ENCODE measurements around the gene PPM1H. TPM values are rescaled to one million over a fixed set of nuclear protein-coding genes. Genes with fewer than 3 reads are reported as not detected.
A peak's percentile ranks its signal among the peaks of the same experiment; 100 is the strongest.

Gene PPM1H
- total RNA-seq, 1 donor = 13.4 TPM

DNA sequence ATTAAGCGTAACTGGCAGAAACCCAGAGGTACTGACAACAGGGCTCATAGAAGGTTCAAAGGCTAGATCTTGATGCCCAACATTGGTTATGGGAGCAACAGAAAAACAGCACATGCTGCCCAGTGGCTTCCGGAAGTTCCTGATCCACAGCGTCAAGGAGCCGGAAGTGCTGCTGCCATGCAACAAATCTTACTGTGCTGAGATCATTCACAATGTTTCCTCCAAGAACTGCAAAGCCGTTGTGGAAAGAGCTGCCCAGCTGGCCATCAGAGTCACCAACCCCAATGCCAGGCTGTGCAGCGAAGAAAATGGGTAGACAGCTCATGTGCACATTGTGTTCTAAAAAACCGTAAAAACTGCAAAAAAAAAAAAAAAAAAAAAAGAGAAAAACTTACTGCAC lies 276.0 kb downstream of the PPM1H start:
- Histone ChIP-seq H3K4me3 (ENCODE audit: insufficient read depth, low read length) (no peak overlapping the region), H3K27ac (ENCODE audit: low read depth, low read length) (no peak overlapping the region), H3K4me2 (ENCODE audit: insufficient read depth, low read length) (no peak overlapping the region), H4K20me1 (ENCODE audit: insufficient read depth, low read length) (no peaks in the 10 kb centered on the region), H3K9me3 (ENCODE audit: low read depth, low read length) (no peaks in the 10 kb centered on the region), H2AFZ (ENCODE audit: low read length) (no peak overlapping the region), H3K79me2 (ENCODE audit: insufficient read depth, low read length) (no peaks in the 10 kb centered on the region), H3K4me1 (ENCODE audit: insufficient read depth, low read length) (peaks cover 8% of the 10 kb centered on the region), H3K27me3 (ENCODE audit: insufficient read depth, low read length) (no peaks in the 10 kb centered on the region), H3K36me3 (ENCODE audit: insufficient read depth, low read length) (no peaks in the 10 kb centered on the region)
- TF ChIP-seq, protein P1, sequence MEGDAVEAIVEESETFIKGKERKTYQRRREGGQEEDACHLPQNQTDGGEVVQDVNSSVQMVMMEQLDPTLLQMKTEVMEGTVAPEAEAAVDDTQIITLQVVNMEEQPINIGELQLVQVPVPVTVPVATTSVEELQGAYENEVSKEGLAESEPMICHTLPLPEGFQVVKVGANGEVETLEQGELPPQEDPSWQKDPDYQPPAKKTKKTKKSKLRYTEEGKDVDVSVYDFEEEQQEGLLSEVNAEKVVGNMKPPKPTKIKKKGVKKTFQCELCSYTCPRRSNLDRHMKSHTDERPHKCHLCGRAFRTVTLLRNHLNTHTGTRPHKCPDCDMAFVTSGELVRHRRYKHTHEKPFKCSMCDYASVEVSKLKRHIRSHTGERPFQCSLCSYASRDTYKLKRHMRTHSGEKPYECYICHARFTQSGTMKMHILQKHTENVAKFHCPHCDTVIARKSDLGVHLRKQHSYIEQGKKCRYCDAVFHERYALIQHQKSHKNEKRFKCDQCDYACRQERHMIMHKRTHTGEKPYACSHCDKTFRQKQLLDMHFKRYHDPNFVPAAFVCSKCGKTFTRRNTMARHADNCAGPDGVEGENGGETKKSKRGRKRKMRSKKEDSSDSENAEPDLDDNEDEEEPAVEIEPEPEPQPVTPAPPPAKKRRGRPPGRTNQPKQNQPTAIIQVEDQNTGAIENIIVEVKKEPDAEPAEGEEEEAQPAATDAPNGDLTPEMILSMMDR (IDR thresholded peaks at IDR 0.05; ENCODE audit: extremely low read depth, low read depth, low read length) = no peak
- DNase-seq (ENCODE audit: insufficient read length, low spot score, missing footprints) = no peak

DNA sequence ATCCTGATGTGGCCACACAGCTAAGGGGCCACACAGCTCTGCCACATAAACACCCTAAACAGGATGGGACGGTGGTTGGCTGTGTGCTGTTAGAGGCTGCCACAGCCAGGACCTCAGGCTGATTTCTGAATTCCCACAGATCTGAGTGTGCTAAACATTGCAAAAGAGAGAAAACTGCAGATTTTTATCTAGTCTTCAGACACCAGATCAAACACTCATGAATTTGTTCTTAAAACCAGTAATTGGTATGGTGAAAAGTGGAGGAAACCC lies 277.7 kb downstream of the PPM1H start:
- peaks cover 8% of the 10 kb centered on the region for H3K4me1 ChIP-seq (ENCODE audit: insufficient read depth, low read length)
- H4K20me1 ChIP-seq (ENCODE audit: insufficient read depth, low read length) = no peaks in the 10 kb centered on the region
- peak overlapping the region; percentile 27 for H2AFZ ChIP-seq (ENCODE audit: low read length)
- H3K79me2 ChIP-seq (ENCODE audit: insufficient read depth, low read length) = no peaks in the 10 kb centered on the region
- no peak overlapping the region for H3K27ac ChIP-seq (ENCODE audit: low read depth, low read length)
- H3K36me3 ChIP-seq (ENCODE audit: insufficient read depth, low read length) = no peaks in the 10 kb centered on the region
- DNase-seq (ENCODE audit: insufficient read length, low spot score, missing footprints) = no peak
- H3K4me2 ChIP-seq (ENCODE audit: insufficient read depth, low read length) = no peak overlapping the region
- TF ChIP-seq, protein P1 (IDR thresholded peaks at IDR 0.05; ENCODE audit: extremely low read depth, low read depth, low read length) = no peak
- no peaks in the 10 kb centered on the region for H3K9me3 ChIP-seq (ENCODE audit: low read depth, low read length)
- H3K4me3 ChIP-seq (ENCODE audit: insufficient read depth, low read length) = no peak overlapping the region
- no peaks in the 10 kb centered on the region for H3K27me3 ChIP-seq (ENCODE audit: insufficient read depth, low read length)

DNA sequence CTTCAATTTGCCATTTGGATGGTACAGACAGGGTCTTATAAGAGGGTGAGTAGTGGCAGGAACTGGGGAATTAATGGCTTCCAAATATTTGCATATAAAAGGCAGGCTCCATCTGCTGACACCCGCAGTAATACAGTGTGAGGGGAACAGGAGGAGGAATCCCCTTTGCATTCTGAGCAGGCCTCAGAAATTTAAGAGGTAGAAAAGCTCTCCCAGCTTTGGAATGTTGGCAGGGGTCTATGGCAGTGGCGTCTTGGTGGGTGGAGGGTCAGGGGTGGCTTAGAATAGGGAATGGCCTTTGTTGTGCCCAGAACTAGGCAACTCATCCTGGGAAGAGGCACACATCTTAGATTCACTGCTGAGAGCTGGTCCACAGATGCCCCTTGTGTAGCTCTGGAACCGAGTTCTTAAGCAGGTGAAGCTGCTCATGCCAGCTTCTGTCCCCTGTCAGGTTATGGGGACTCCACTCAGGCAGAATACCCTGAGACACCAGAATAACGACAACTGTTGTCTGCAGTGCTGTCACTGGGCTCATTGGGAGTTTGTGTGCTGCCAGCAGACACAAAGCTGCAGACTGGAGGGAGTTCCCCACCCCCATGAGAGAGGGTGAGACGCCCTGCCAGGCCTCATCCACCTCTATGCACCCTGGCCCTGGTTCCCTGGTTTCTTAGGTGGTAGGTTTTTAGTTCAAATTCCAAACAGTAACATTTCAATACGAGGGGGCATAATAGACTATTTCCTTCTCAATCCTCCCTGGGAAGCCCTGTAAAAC lies 278.2 kb downstream of the PPM1H start:
- Histone ChIP-seq H3K27me3 (ENCODE audit: insufficient read depth, low read length) (no peaks in the 10 kb centered on the region), H3K27ac (ENCODE audit: low read depth, low read length) (no peak overlapping the region), H4K20me1 (ENCODE audit: insufficient read depth, low read length) (no peaks in the 10 kb centered on the region), H3K4me1 (ENCODE audit: insufficient read depth, low read length) (peaks cover 8% of the 10 kb centered on the region), H3K4me3 (ENCODE audit: insufficient read depth, low read length) (no peak overlapping the region), H3K4me2 (ENCODE audit: insufficient read depth, low read length) (no peak overlapping the region), H3K36me3 (ENCODE audit: insufficient read depth, low read length) (no peaks in the 10 kb centered on the region), H3K9me3 (ENCODE audit: low read depth, low read length) (no peaks in the 10 kb centered on the region), H3K79me2 (ENCODE audit: insufficient read depth, low read length) (no peaks in the 10 kb centered on the region), H2AFZ (ENCODE audit: low read length) (peak overlapping the region; percentile 27)
- no peak for DNase-seq (ENCODE audit: insufficient read length, low spot score, missing footprints)
- TF ChIP-seq, protein P1 (IDR thresholded peaks at IDR 0.05; ENCODE audit: extremely low read depth, low read depth, low read length) = no peak

DNA sequence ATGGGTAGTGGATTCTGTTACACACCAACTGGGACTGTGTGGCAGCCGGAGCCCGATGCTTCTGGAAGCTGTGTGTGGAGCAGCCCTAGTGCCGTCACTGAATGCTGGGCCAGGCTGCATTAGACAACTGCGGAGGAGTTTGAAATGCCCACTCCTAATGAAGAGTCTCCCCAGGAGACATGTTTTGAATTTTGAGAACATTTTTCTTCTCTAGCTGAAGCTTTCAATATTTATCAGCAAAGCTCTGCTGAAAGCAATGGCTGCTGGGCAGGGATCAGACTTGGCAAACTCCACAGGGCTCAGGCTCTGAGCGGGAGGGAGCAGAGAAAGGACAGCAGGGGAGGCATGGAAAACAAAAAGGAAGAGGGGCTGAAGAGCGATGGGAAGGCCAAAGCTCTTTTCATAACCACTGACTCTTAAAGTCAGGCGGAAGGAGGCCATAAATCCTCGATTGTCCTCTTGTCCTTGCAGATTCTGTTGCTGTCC lies 279.2 kb downstream of the PPM1H start:
- H3K27ac ChIP-seq (ENCODE audit: low read depth, low read length) = no peak overlapping the region
- no peaks in the 10 kb centered on the region for H3K36me3 ChIP-seq (ENCODE audit: insufficient read depth, low read length)
- no peaks in the 10 kb centered on the region for H3K27me3 ChIP-seq (ENCODE audit: insufficient read depth, low read length)
- no peak for DNase-seq (ENCODE audit: insufficient read length, low spot score, missing footprints)
- H2AFZ ChIP-seq (ENCODE audit: low read length) = no peak overlapping the region
- peaks cover 4% of the 10 kb centered on the region for H3K4me1 ChIP-seq (ENCODE audit: insufficient read depth, low read length)
- no peak overlapping the region for H3K4me2 ChIP-seq (ENCODE audit: insufficient read depth, low read length)
- H3K4me3 ChIP-seq (ENCODE audit: insufficient read depth, low read length) = no peak overlapping the region
- H3K79me2 ChIP-seq (ENCODE audit: insufficient read depth, low read length) = no peaks in the 10 kb centered on the region
- TF ChIP-seq, protein P1 (IDR thresholded peaks at IDR 0.05; ENCODE audit: extremely low read depth, low read depth, low read length) = no peak
- no peaks in the 10 kb centered on the region for H3K9me3 ChIP-seq (ENCODE audit: low read depth, low read length)
- H4K20me1 ChIP-seq (ENCODE audit: insufficient read depth, low read length) = no peaks in the 10 kb centered on the region

Measured in osteoblast (primary cell).